ENCODE measurements around the gene TRIO. TPM values are rescaled to one million over a fixed set of nuclear protein-coding genes. Genes with fewer than 3 reads are reported as not detected.

The TRIO gene
- total and polyA plus RNA-seq, 2 of the 8 experiments (the other 6 are each of a cell fraction or from before 2014, with no cell fraction given) = 35.1 to 69.1 TPM

GRCh38 chr5:14258840-14259239, 115.7 kb downstream of the TRIO start:
- peaks cover 19 to 52% (median 47%) of the 10 kb centered on the region in 4 experiments for H3K4me1 ChIP-seq (replicated peaks in 1 of 4; ENCODE audit: control insufficient read depth in 3 of 4, insufficient read depth in 4 of 4, low read length in 3 of 4)
- H4K91ac ChIP-seq (replicated peaks; ENCODE audit: insufficient read length, low read length) = peak overlapping the region; percentile 29
- peak overlapping the region; percentile 86 for H3K18ac ChIP-seq (ENCODE audit: extremely low read depth, low read length)
- H3K27me3 ChIP-seq (replicated peaks in 1 of 4; ENCODE audit: control insufficient read depth in 3 of 4, extremely low read depth in 1 of 4, insufficient read depth in 3 of 4, low read length in 3 of 4) = no peaks in the 10 kb centered on the region
- no peak for FAIRE-seq
- no peak for DNase-seq (ENCODE audit: low read depth in 1 of 2, low spot score in 2 of 2)
- H3K23me2 ChIP-seq (ENCODE audit: low read depth, low read length) = no peaks in the 10 kb centered on the region
- H3K4ac ChIP-seq (replicated peaks; ENCODE audit: insufficient read length, low read depth, low read length) = no peak overlapping the region
- H2BK5ac ChIP-seq (ENCODE audit: low read depth, low read length) = peak overlapping the region; percentile 72; the same call in 1 of the 2 replicates
- peaks cover 0 to 4% of the 10 kb centered on the region in 2 experiments; a peak in 1 of 4 replicates for H3K9me3 ChIP-seq (ENCODE audit: insufficient read depth in 2 of 2, low read depth in 1 of 2, low read length in 1 of 2)
- no peak overlapping the region; the same call in 1 of the 2 replicates for H2BK15ac ChIP-seq (ENCODE audit: low read length)
- peak overlapping the region; percentile 3 for H2BK120ac ChIP-seq (replicated peaks; ENCODE audit: low read depth, low read length)
- H3K9ac ChIP-seq (replicated peaks in 1 of 4; ENCODE audit: extremely low read depth in 1 of 4, low read depth in 3 of 4, low read length in 3 of 4) = peak overlapping the region in 1 of 4 experiments; percentile 46; a peak in 1 of 7 replicates
- 0 out of 2 replicates have a peak overlapping the region, but pooled peaks have one; percentile 31 for H2AK5ac ChIP-seq (ENCODE audit: low read depth, low read length)
- H3K79me1 ChIP-seq (ENCODE audit: low read depth, low read length) = peaks cover 15% of the 10 kb centered on the region
- H4K5ac ChIP-seq (ENCODE audit: insufficient read length, low read depth, low read length) = peak overlapping the region; percentile 30
- peak overlapping the region; percentile 54 to 67 for H3K4me2 ChIP-seq (ENCODE audit: insufficient read depth in 1 of 2, low read depth in 2 of 2, low read length in 2 of 2)
- 0 out of 2 replicates have a peak overlapping the region, but pooled peaks have one; percentile 18 for H2BK12ac ChIP-seq (ENCODE audit: low read depth, low read length)
- H3K36me3 ChIP-seq (ENCODE audit: control insufficient read depth in 2 of 4, insufficient read depth in 4 of 4, low read length in 3 of 4) = no peaks in the 10 kb centered on the region
- WGBS, 2 experiments (ENCODE audit: extremely low coverage in 1 of 2, insufficient coverage in 1 of 2, insufficient read length in 1 of 2, insufficient replicate concordance in 2 of 2, low coverage in 1 of 2, low lambda C conversion rate in 2 of 2, missing lambda C conversion rate in 1 of 2) = 22% methylated on average over 11 of the region's 11 CpGs; no CpG with 5 or more reads in 1 of the 2 experiments
- ChIA-PET CTCF (ENCODE audit: partially characterized antibody) (interaction anchor here (0.6 to 4.4 kb wide), 20 partner anchors 9 to 390 kb away, joined by 3 to 23 read pairs (median 4); no protein-coding TSS in a partner anchor), POLR2A (ENCODE audit: partially characterized antibody) (interaction anchor here (1.0 to 1.4 kb wide), 5 partner anchors 9 to 115 kb away, joined by 3 to 5 read pairs (median 3); no protein-coding TSS in a partner anchor)
- H3K14ac ChIP-seq (ENCODE audit: insufficient read length) = no peak overlapping the region
- no peak overlapping the region for H3K56ac ChIP-seq (replicated peaks; ENCODE audit: insufficient read length, low read depth, low read length)
- no peak overlapping the region for H2BK20ac ChIP-seq (ENCODE audit: low read length)
- H2AFZ ChIP-seq (ENCODE audit: low read length) = no peak overlapping the region
- H3K4me3 ChIP-seq (ENCODE audit: extremely low read depth in 1 of 4, insufficient read depth in 2 of 4, low read depth in 3 of 4, low read length in 4 of 4) = peak overlapping the region in 1 of 4 experiments; percentile 42; a peak in 2 of 8 replicates
- no peak overlapping the region for H3K23ac ChIP-seq (ENCODE audit: insufficient read length)
- H3K79me2 ChIP-seq (ENCODE audit: control insufficient read depth in 1 of 2, insufficient read depth in 2 of 2, low read length in 2 of 2) = peaks cover 3 to 90% of the 10 kb centered on the region in 2 experiments
- H4K20me1 ChIP-seq (replicated peaks in 1 of 2; ENCODE audit: control insufficient read depth in 1 of 2, insufficient read depth in 2 of 2, low read length in 2 of 2) = peaks cover 0 to 8% of the 10 kb centered on the region in 2 experiments
- peak overlapping the region; percentile 11; the same call in 1 of the 2 replicates for H3K27ac ChIP-seq (ENCODE audit: low read depth, low read length)
- peak overlapping the region; percentile 86; the same call in 1 of the 2 replicates for H4K8ac ChIP-seq (ENCODE audit: extremely low read depth, insufficient read depth, low read length)
- no peak for TF ChIP-seq YY1 (IDR thresholded peaks at IDR 0.05; ENCODE audit: low read depth, low read length)
- no peak for TF ChIP-seq POU5F1 (IDR thresholded peaks at IDR 0.05; ENCODE audit: low read depth, low read length)
- no peak for TF ChIP-seq EGR1 (IDR thresholded peaks at IDR 0.05; ENCODE audit: borderline replicate concordance, low read depth, low read length)
- TF ChIP-seq SP2 (IDR thresholded peaks at IDR 0.05; ENCODE audit: low read length) = no peak
- TF ChIP-seq CBX5 (IDR thresholded peaks at IDR 0.05; ENCODE audit: low read depth, low read length) = no peak
- no peak for TF ChIP-seq BRCA1 (IDR thresholded peaks at IDR 0.05; ENCODE audit: low read depth, low read length)
- TF ChIP-seq GABPA (IDR thresholded peaks at IDR 0.05; ENCODE audit: borderline replicate concordance, insufficient read depth, low read length) = no peak
- no peak for TF ChIP-seq BACH1 (IDR thresholded peaks at IDR 0.05; ENCODE audit: low read length)
- TF ChIP-seq NRF1 (IDR thresholded peaks at IDR 0.05; ENCODE audit: low read depth, low read length) = no peak
- TF ChIP-seq RAD21 (IDR thresholded peaks at IDR 0.05 in 1 of 2, conservative IDR thresholded peaks at IDR 0.05 in 1 of 2; ENCODE audit: low read depth in 2 of 2, low read length in 2 of 2) = peak; percentile 47 to 59
- no peak for TF ChIP-seq RXRA (IDR thresholded peaks at IDR 0.05; ENCODE audit: insufficient read depth, low read depth, low read length)
